Measurements from ENCODE around the gene GBX2.

DNA sequence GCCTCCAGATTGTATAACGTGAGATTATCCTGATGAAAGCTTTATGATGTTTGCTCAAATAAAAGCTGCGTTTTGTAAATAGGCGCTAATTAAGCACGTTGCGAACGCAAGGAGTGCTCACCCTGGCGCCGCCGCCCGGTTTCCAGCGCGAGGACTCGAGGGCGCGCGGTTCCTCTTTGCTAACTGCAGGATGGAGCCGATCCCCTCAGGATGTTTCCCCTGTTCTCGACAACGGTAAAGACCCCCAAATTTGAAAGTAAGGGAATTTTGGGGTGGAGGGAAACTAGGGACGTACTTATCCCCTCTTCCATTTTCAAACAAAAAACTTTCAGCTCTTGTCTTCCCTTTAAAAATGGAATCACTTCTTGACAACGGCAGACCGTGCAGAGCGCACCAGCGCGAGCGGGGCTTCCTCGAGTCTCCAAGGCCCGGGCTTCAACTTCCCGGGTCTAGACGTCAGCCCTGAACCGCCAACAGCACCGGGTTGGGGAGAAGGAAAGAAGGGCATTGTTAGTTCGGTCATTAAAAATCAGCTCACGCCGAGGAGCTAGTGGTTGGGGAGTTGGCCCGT lies 1.1 kb upstream of the GBX2 start:
- TF ChIP-seq FOXA1 (IDR thresholded peaks at IDR 0.05), result no peak
- no peak for TF ChIP-seq TARDBP (IDR thresholded peaks at IDR 0.05)
- no peak for TF ChIP-seq ELF4 (IDR thresholded peaks at IDR 0.05)
- TF ChIP-seq PKNOX1 (IDR thresholded peaks at IDR 0.05), result no peak
- TF ChIP-seq SUZ12 (IDR thresholded peaks at IDR 0.05), result no peak
- no peak for TF ChIP-seq ARNT (IDR thresholded peaks at IDR 0.05)
- TF ChIP-seq SP1 (IDR thresholded peaks at IDR 0.05), result no peak
- no peak for TF ChIP-seq FOXM1 (IDR thresholded peaks at IDR 0.05; ENCODE audit: borderline replicate concordance)
- TF ChIP-seq ZNF384 (IDR thresholded peaks at IDR 0.05), result no peak
- no peak for TF ChIP-seq HDGF (IDR thresholded peaks at IDR 0.05; ENCODE audit: borderline replicate concordance)

Measured in HEK293T (cell line).